H1 (cell line): Measurements from ENCODE around the gene PFN2.

Experiments
- CTCF ChIP-seq, 3 experiments: IDR thresholded peaks; 1 replicate in 2 of 3; 2 replicates in 1 of 3; pipeline versions ENCODE4 v1.5.1 to v1.6.1; 2011; ENCODE audit warnings: low read length in 3 of 3, mild to moderate bottlenecking in 3 of 3, inconsistent platforms in 2 of 3, low read depth in 1 of 3, moderate library complexity in 1 of 3; ENCODE audit not compliant: insufficient read depth in 1 of 3; ENCODE audit errors: control extremely low read depth in 1 of 3
- EZH2 ChIP-seq: fragments of 200-600 bp; sonication (generic); IDR thresholded peaks from 2 replicates; pipeline ENCODE4 v1.7.1; 2012; ENCODE audit warnings: low read depth, mild to moderate bottlenecking, moderate library complexity, low read length, inconsistent platforms; ENCODE audit not compliant: severe bottlenecking
- TF ChIP-seq, protein P1 (sequence below): IDR thresholded peaks from 2 replicates; pipeline ENCODE4 v1.6.1; 2011; ENCODE audit warnings: low read depth, mild to moderate bottlenecking, low read length; ENCODE audit not compliant: insufficient read depth

GRCh38 chr3:149941186-149941585 lies 29.5 kb downstream of the PFN2 start:
- TF ChIP-seq CTCF (IDR thresholded peaks at IDR 0.05; ENCODE audit: control extremely low read depth in 1 of 3, insufficient read depth in 1 of 3, low read depth in 1 of 3, low read length in 3 of 3), result no peak
- TF ChIP-seq EZH2, result no peak
- TF ChIP-seq, protein P1, sequence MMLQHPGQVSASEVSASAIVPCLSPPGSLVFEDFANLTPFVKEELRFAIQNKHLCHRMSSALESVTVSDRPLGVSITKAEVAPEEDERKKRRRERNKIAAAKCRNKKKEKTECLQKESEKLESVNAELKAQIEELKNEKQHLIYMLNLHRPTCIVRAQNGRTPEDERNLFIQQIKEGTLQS, result no peak
